Measurements from ENCODE around the gene SORBS2.

The SORBS2 gene

GRCh38 chr4:185600801-185601434, 211.1 kb downstream of the SORBS2 start:
- no peak for ATAC-seq
- TF ChIP-seq ISL1 (CRISPR knock-in tag; IDR thresholded peaks at IDR 0.05): no peak
- no peak for TF ChIP-seq ESRRG (CRISPR knock-in tag; IDR thresholded peaks at IDR 0.05)
- TF ChIP-seq GLIS3 (CRISPR knock-in tag; IDR thresholded peaks at IDR 0.05): no peak
- no peak for TF ChIP-seq CREB5 (CRISPR knock-in tag; IDR thresholded peaks at IDR 0.05; ENCODE audit: low read depth)
- no peak for TF ChIP-seq ZFP3 (CRISPR knock-in tag; IDR thresholded peaks at IDR 0.05)
- TF ChIP-seq PPARA (CRISPR knock-in tag; IDR thresholded peaks at IDR 0.05; ENCODE audit: borderline replicate concordance): no peak
- no peak for TF ChIP-seq ZNF565 (CRISPR knock-in tag; conservative IDR thresholded peaks at IDR 0.05; ENCODE audit: low read depth)
- no peak for TF ChIP-seq BACH2 (CRISPR knock-in tag; IDR thresholded peaks at IDR 0.05; ENCODE audit: borderline replicate concordance)
- TF ChIP-seq ZFP30 (CRISPR knock-in tag; IDR thresholded peaks at IDR 0.05): no peak
- TF ChIP-seq POU6F1 (CRISPR knock-in tag; IDR thresholded peaks at IDR 0.05; ENCODE audit: borderline replicate concordance, low read depth): no peak
- no peak for TF ChIP-seq ZNF8 (CRISPR knock-in tag; IDR thresholded peaks at IDR 0.05)
- no peak for TF ChIP-seq ZNF70 (CRISPR knock-in tag; IDR thresholded peaks at IDR 0.05)
- TF ChIP-seq OSR1 (CRISPR knock-in tag; IDR thresholded peaks at IDR 0.05): no peak
- TF ChIP-seq CSRNP3 (CRISPR knock-in tag; IDR thresholded peaks at IDR 0.05): no peak
- TF ChIP-seq TSHZ2 (CRISPR knock-in tag; IDR thresholded peaks at IDR 0.05): no peak
- no peak for TF ChIP-seq SNAI2 (CRISPR knock-in tag; IDR thresholded peaks at IDR 0.05)
- no peak for TF ChIP-seq ARNTL (CRISPR knock-in tag; IDR thresholded peaks at IDR 0.05; ENCODE audit: borderline replicate concordance, low read depth)
- TF ChIP-seq TCF4 (CRISPR knock-in tag; IDR thresholded peaks at IDR 0.05; ENCODE audit: borderline replicate concordance): no peak
- no peak for TF ChIP-seq RARB (CRISPR knock-in tag; IDR thresholded peaks at IDR 0.05)
- TF ChIP-seq TOX (CRISPR knock-in tag; IDR thresholded peaks at IDR 0.05; ENCODE audit: borderline replicate concordance): no peak

GRCh38 chr4:185599553-185600243, 212.3 kb downstream of the SORBS2 start:
- no peak for ATAC-seq
- no peak for TF ChIP-seq ARNTL (CRISPR knock-in tag; IDR thresholded peaks at IDR 0.05; ENCODE audit: borderline replicate concordance, low read depth)
- TF ChIP-seq CREB5 (CRISPR knock-in tag; IDR thresholded peaks at IDR 0.05; ENCODE audit: low read depth): no peak
- TF ChIP-seq BACH2 (CRISPR knock-in tag; IDR thresholded peaks at IDR 0.05; ENCODE audit: borderline replicate concordance): no peak
- TF ChIP-seq SNAI2 (CRISPR knock-in tag; IDR thresholded peaks at IDR 0.05): no peak
- TF ChIP-seq CSRNP3 (CRISPR knock-in tag; IDR thresholded peaks at IDR 0.05): no peak
- TF ChIP-seq TSHZ2 (CRISPR knock-in tag; IDR thresholded peaks at IDR 0.05): no peak
- no peak for TF ChIP-seq TOX (CRISPR knock-in tag; IDR thresholded peaks at IDR 0.05; ENCODE audit: borderline replicate concordance)
- TF ChIP-seq ISL1 (CRISPR knock-in tag; IDR thresholded peaks at IDR 0.05): no peak
- no peak for TF ChIP-seq CSDC2 (CRISPR knock-in tag; IDR thresholded peaks at IDR 0.05)
- no peak for TF ChIP-seq ZNF70 (CRISPR knock-in tag; IDR thresholded peaks at IDR 0.05)
- TF ChIP-seq ESRRG (CRISPR knock-in tag; IDR thresholded peaks at IDR 0.05): no peak
- no peak for TF ChIP-seq ZNF8 (CRISPR knock-in tag; IDR thresholded peaks at IDR 0.05)
- TF ChIP-seq ZNF565 (CRISPR knock-in tag; conservative IDR thresholded peaks at IDR 0.05; ENCODE audit: low read depth): no peak
- no peak for TF ChIP-seq OSR1 (CRISPR knock-in tag; IDR thresholded peaks at IDR 0.05)
- no peak for TF ChIP-seq RARB (CRISPR knock-in tag; IDR thresholded peaks at IDR 0.05)
- no peak for TF ChIP-seq POU6F1 (CRISPR knock-in tag; IDR thresholded peaks at IDR 0.05; ENCODE audit: borderline replicate concordance, low read depth)
- TF ChIP-seq ZFP30 (CRISPR knock-in tag; IDR thresholded peaks at IDR 0.05): no peak
- TF ChIP-seq GLIS3 (CRISPR knock-in tag; IDR thresholded peaks at IDR 0.05): no peak
- TF ChIP-seq PPARA (CRISPR knock-in tag; IDR thresholded peaks at IDR 0.05; ENCODE audit: borderline replicate concordance): no peak

Measured in SK-N-SH treated with all-trans-retinoic acid at 6 μM for 48 hours (cell line).